Endodermal cell (in vitro differentiated cells): Measurements from ENCODE around the gene SMOC2. TPM values are rescaled to one million over a fixed set of nuclear protein-coding genes. Genes with fewer than 3 reads are reported as not detected.

Experiments
- DNase-seq: peaks from one replicate; pipeline ENCODE4 v3.0.0-alpha.2; 2017
- H3K27ac ChIP-seq: 2 replicates; pipeline ENCODE4 v1.5.1; 2013; ENCODE audit warnings: mild to moderate bottlenecking, low read depth, low read length, moderate library complexity
- H3K27me3 ChIP-seq: 2 replicates; pipeline ENCODE4 v1.6.1; 2013; ENCODE audit warnings: mild to moderate bottlenecking, low read length, moderate library complexity; ENCODE audit not compliant: insufficient read depth, control insufficient read depth, poor library complexity, severe bottlenecking
- H3K36me3 ChIP-seq: 2 replicates; pipeline ENCODE4 v1.7.0; 2013; ENCODE audit warnings: mild to moderate bottlenecking, low read length, moderate library complexity; ENCODE audit not compliant: control insufficient read depth, insufficient read depth
- H3K4me1 ChIP-seq: one replicate; pipeline ENCODE4 v1.7.0; 2013; ENCODE audit warnings: low read length; ENCODE audit not compliant: control insufficient read depth, insufficient read depth
- H3K4me3 ChIP-seq: 2 replicates; pipeline ENCODE4 v1.5.1; 2013; ENCODE audit warnings: mild to moderate bottlenecking, low read length, moderate library complexity
- H3K9ac ChIP-seq: 2 replicates; pipeline ENCODE4 v1.6.1; 2013; ENCODE audit warnings: mild to moderate bottlenecking, low read length, moderate library complexity; ENCODE audit not compliant: poor library complexity, severe bottlenecking; ENCODE audit errors: extremely low read depth
- H3K9me3 ChIP-seq: 2 replicates; pipeline ENCODE4 v1.6.1; 2013; ENCODE audit warnings: mild to moderate bottlenecking, low read length, moderate library complexity; ENCODE audit not compliant: control insufficient read depth
- H3K27ac Mint-ChIP-seq: 2 replicates; pipeline ENCODE4 v1.8.0; 2020; ENCODE audit warnings: mixed read lengths
- H3K27me3 Mint-ChIP-seq: 2 replicates; pipeline ENCODE4 v1.8.0; 2021; ENCODE audit warnings: mild to moderate bottlenecking, mixed read lengths; ENCODE audit not compliant: insufficient read depth
- H3K36me3 Mint-ChIP-seq: 2 replicates; pipeline ENCODE4 v1.8.0; 2020; ENCODE audit warnings: low read depth, mixed read lengths
- H3K4me1 Mint-ChIP-seq: 2 replicates; pipeline ENCODE4 v1.8.0; 2020; ENCODE audit warnings: mixed read lengths
- H3K4me3 Mint-ChIP-seq: 2 replicates; pipeline ENCODE4 v1.8.0; 2020; ENCODE audit warnings: mild to moderate bottlenecking, moderate library complexity, mixed read lengths
- H3K9me3 Mint-ChIP-seq: 2 replicates; pipeline ENCODE4 v1.8.0; 2020; ENCODE audit warnings: mild to moderate bottlenecking, mixed read lengths
- WGBS, 2 experiments: methylation state at CpG; one replicate each; pipeline versions ENCODE4 v1.1.5 to v1.1.7; 2013; ENCODE audit warnings: missing lambda C conversion rate in 2 of 2, mixed read lengths in 1 of 2; ENCODE audit not compliant: insufficient coverage in 1 of 2, insufficient read length in 1 of 2; 5-methylcytosine and 5-hydroxymethylcytosine counted together
- total RNA-seq, 2 donors: library from RNA; stranded (reverse); fragmentation: NEBNext Ultra II Directional in 1 of 2; extraction: Animal tissue kit (Norgen Biotek cat#: 25700) in 1 of 2; gene quantifications; 2 replicates in 1 of 2; 3 replicates in 1 of 2; pipeline ENCODE4 v1.2.1, GENCODE V29; 2021
- TF ChIP-seq, protein P1 (sequence below): fragments of 200-600 bp; sonication (generic); conservative IDR thresholded peaks from 2 replicates; pipeline ENCODE4 v1.5.0; 2021; ENCODE audit warnings: antibody characterized with exemption, mild to moderate bottlenecking

Gene SMOC2
- total RNA-seq, 2 donors from 2014 or later = 0.20 TPM; not detected in 1

DNA sequence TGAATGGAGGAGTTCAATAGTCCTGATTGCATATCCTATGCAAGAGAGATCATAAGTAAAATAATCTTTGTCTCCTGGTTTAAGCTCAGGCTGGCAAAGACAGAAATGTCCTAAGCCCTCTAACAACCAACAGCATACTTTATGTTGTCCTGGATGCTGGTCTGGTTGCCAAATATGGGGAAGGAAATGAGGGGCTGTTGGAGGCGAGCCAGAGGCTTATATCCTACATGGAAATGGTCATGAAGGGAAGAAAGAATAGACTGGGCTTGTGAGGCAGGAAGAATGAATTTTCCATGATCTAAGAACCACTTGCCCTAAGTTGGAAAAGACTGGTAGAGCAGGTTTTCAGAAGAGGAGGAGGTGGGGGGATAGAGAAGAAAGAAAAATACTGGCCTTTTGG is 237.1 kb downstream of the SMOC2 start:
- no peak overlapping the region for H3K27ac Mint-ChIP-seq
- no peak overlapping the region for H3K4me3 ChIP-seq
- H3K9me3 ChIP-seq = no peaks in the 10 kb centered on the region
- H3K9me3 Mint-ChIP-seq = peaks cover 11% of the 10 kb centered on the region
- H3K27me3 ChIP-seq = no peaks in the 10 kb centered on the region
- H3K36me3 Mint-ChIP-seq = no peaks in the 10 kb centered on the region
- no peaks in the 10 kb centered on the region for H3K27me3 Mint-ChIP-seq
- H3K27ac ChIP-seq = no peak overlapping the region
- 90% methylated on average over 1 of the region's 1 CpG; no CpG with 5 or more reads in 1 of the 2 experiments for WGBS, 2 experiments
- H3K4me3 Mint-ChIP-seq = no peak overlapping the region
- H3K36me3 ChIP-seq = no peaks in the 10 kb centered on the region
- peaks cover 9% of the 10 kb centered on the region for H3K4me1 Mint-ChIP-seq
- TF ChIP-seq, protein P1, sequence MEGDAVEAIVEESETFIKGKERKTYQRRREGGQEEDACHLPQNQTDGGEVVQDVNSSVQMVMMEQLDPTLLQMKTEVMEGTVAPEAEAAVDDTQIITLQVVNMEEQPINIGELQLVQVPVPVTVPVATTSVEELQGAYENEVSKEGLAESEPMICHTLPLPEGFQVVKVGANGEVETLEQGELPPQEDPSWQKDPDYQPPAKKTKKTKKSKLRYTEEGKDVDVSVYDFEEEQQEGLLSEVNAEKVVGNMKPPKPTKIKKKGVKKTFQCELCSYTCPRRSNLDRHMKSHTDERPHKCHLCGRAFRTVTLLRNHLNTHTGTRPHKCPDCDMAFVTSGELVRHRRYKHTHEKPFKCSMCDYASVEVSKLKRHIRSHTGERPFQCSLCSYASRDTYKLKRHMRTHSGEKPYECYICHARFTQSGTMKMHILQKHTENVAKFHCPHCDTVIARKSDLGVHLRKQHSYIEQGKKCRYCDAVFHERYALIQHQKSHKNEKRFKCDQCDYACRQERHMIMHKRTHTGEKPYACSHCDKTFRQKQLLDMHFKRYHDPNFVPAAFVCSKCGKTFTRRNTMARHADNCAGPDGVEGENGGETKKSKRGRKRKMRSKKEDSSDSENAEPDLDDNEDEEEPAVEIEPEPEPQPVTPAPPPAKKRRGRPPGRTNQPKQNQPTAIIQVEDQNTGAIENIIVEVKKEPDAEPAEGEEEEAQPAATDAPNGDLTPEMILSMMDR = no peak
- no peak for DNase-seq
- H3K4me1 ChIP-seq = no peaks in the 10 kb centered on the region
- H3K9ac ChIP-seq = no peak overlapping the region

DNA sequence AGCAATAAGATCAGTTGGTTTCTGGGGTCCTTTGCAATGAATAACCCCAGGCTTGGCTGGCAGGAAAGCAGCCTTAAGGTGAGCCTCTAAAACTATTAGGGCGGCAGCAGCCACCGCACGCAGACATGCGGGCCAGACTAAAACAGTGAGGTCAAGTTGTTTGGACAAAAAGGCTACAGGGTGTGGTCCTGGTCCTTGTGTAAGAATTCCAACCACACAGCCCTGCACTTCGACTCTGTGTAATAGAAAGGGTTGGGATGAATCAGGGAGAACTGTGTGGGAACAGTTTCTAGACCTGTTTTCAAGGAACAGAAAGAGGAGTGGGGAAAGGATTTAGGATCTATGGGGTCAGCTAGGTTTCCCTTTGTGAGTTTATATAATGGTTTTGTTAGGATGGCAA is 237.6 kb downstream of the SMOC2 start:
- H3K36me3 Mint-ChIP-seq = no peaks in the 10 kb centered on the region
- H3K9me3 ChIP-seq = no peaks in the 10 kb centered on the region

GRCh38 chr6:168681748-168682147 is 240.8 kb downstream of the SMOC2 start:
- TF ChIP-seq, protein P1 = no peak
- Histone ChIP-seq H3K4me3 (no peak overlapping the region), H3K4me1 (no peaks in the 10 kb centered on the region), H3K36me3 (no peaks in the 10 kb centered on the region), H3K27ac (no peak overlapping the region), H3K9me3 (no peaks in the 10 kb centered on the region), H3K9ac (no peak overlapping the region), H3K27me3 (no peaks in the 10 kb centered on the region)
- 86 to 87% methylated on average over 2 to 5 of the region's 5 CpGs for WGBS, 2 experiments
- Mint-ChIP-seq H3K4me3 (no peak overlapping the region), H3K27me3 (no peaks in the 10 kb centered on the region), H3K4me1 (peaks cover 6% of the 10 kb centered on the region), H3K9me3 (peaks cover 11% of the 10 kb centered on the region), H3K36me3 (no peaks in the 10 kb centered on the region), H3K27ac (no peak overlapping the region)
- no peak for DNase-seq

More for the DNA sequence above, 237.6 kb downstream of the SMOC2 start:
- peaks cover 11% of the 10 kb centered on the region for H3K9me3 Mint-ChIP-seq
- Histone ChIP-seq H3K4me3 (no peak overlapping the region), H3K27ac (no peak overlapping the region), H3K4me1 (no peaks in the 10 kb centered on the region), H3K27me3 (no peaks in the 10 kb centered on the region), H3K9ac (no peak overlapping the region), H3K36me3 (no peaks in the 10 kb centered on the region)
- H3K27ac Mint-ChIP-seq = no peak overlapping the region
- TF ChIP-seq, protein P1 = no peak
- no peaks in the 10 kb centered on the region for H3K27me3 Mint-ChIP-seq
- peaks cover 9% of the 10 kb centered on the region for H3K4me1 Mint-ChIP-seq
- 77 to 80% methylated on average over 5 of the region's 5 CpGs for WGBS, 2 experiments
- no peak overlapping the region for H3K4me3 Mint-ChIP-seq
- DNase-seq = no peak
